ENCODE data around the gene SRP14.

The SRP14 gene

GRCh38 chr15:40069178-40070165 is 30.5 kb upstream of the SRP14 start:
- in situ Hi-C loops (cut with MboI; ENCODE audit: low sequenced_read_pairs): no loop called here

DNA sequence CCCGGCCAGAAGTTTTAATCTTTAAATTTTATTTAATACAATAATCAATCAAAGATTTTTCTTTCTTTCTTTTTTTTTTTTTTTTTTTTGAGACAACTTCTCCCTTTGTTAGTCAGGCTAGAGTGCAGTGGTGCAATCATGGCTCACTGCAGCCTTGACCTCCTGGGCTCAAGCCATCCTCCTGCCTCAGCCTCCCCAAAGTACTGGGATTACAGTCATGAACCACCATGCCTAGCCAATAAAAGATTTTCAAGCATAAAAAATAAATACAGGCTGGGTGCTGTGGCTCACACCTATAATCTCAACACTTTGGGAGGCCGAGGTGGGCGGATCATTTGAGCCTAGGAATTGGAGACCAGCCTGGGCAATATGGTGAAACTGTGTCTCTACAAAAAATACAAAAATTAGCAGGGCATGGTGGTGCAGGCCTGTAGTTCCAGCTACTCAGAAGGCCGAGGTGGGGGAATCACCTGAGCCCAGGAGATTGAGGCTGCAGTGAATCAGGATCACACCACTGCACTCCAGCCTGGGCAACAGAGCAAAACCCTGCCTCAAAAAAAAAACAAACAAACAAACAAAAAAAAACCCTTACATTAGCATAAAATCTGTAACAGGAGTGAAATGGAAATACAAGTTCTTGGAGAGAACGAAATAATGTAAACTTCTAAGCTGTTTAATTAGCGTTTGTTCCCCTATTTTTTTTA is 29.1 kb upstream of the SRP14 start:
- in situ Hi-C loops (cut with MboI; ENCODE audit: low sequenced_read_pairs): no loop called here

- in situ Hi-C loops (cut with MboI; ENCODE audit: low sequenced_read_pairs): no loop called here
Observed at GRCh38 chr15:40066589-40066988, 27.6 kb upstream of the SRP14 start.

DNA sequence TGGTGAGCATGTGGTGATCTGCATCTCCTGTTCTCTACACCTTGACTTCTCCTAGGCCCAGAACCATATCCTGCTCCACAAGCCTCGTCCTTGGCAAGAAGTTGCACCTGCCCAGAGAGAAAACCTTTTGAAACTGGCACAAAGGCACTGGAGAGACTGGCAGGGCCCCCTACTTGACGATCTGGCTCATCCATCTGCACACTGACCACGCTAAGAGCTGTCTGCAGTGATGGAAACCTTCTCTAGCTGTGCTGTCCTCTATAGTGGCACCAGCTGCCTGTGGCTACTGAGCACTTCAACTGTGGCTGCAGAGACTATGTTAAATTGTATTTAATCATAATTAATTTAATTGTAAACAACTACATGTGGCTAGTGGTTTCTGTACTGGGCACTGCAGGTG is 26.2 kb upstream of the SRP14 start:
- in situ Hi-C loops (cut with MboI; ENCODE audit: low sequenced_read_pairs): no loop called here

DNA sequence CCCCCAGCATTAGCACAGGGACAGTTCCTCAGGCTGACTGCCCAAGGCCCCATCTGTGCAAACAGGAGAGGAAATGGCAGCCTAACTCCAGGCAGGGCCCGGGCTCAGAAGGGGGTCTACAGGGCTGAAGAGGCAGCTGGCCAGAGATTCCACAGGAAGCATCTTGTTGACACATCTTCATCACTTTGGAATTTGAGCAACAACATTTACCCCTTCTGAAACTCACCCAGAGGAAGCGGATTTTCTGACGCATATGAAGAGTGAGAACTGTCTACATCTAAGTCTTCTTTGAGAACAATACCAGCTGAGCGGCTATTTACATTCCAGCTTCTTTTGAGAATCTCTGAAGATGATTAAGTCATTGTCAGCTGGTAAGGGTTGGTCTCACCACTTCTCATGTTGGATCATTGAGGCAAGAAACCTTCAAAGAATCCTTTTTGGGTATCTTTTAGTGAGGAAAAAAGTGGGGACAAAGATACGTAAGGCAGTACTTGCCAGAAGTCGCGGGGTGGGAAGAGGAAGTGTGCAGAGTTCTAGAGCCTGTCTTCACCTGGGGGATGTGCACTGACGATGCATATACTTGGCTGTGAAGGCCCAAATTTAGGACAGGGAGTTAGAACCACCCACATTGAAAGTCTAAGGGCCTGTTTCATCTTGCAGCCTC is 25.4 kb upstream of the SRP14 start:
- in situ Hi-C loops (cut with MboI; ENCODE audit: low sequenced_read_pairs): no loop called here

GRCh38 chr15:40063563-40064011 is 24.6 kb upstream of the SRP14 start:
- in situ Hi-C loops (cut with MboI; ENCODE audit: low sequenced_read_pairs): no loop called here

DNA sequence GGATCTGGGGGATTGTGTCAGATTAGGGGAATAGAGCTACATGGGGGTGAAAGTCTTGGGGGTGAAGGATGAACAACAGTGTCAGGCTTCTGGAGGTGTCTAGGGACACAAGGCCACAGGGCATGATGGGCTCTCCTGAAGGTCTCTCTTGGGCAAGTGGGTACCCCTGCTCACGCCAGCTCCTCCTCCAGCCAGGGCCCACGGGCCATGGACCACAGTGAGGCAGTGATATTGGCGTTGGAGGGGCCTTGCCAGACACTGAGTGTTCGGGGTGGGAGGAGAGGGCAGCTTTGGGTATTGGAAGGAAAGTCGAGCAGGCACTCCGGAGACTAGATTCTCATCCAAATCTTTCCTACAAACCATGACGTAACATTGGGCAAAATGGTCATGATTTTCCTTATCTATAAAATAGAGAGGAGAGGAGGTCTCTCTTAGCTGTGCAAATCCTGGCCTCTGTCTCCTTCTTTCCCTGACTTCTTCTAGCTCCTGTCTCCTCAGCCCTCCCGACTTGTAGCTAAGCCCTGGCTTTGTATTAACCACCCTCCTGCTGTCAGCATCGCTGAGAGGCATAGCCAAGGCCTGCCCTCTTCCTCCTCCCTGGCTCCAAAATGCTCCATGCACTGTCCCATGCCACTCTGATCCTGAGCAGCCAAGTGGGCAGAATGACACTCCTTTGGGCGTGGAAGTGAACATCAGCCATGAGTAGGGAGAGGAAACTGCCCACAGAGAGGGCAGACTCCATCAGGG is 24.0 kb upstream of the SRP14 start:
- in situ Hi-C loops (cut with MboI; ENCODE audit: low sequenced_read_pairs): no loop called here

GRCh38 chr15:40061212-40061901 is 22.4 kb upstream of the SRP14 start:
- in situ Hi-C loops (cut with MboI; ENCODE audit: low sequenced_read_pairs): no loop called here

GRCh38 chr15:40060236-40060961 is 21.4 kb upstream of the SRP14 start:
- in situ Hi-C loops (cut with MboI; ENCODE audit: low sequenced_read_pairs): no loop called here

DNA sequence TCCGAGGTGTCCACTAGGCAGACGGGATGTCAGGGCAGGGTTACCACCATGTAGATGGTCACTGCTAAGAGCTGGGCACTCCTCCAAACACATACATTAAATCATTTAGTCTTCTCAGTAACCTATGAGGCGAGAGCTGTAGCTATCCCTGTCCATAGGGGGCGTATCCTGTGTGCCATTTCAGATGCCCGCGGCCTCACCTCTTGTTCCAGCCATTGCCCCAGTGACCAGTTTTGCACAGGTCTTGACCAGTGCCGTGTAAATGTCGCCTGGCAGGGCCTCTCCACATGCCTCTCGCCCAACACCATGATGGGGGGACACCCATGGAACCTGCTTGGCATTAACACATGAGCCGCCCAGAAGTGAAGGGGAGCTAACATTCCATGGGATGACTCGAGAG is 20.8 kb upstream of the SRP14 start:
- in situ Hi-C loops (cut with MboI; ENCODE audit: low sequenced_read_pairs): no loop called here

DNA sequence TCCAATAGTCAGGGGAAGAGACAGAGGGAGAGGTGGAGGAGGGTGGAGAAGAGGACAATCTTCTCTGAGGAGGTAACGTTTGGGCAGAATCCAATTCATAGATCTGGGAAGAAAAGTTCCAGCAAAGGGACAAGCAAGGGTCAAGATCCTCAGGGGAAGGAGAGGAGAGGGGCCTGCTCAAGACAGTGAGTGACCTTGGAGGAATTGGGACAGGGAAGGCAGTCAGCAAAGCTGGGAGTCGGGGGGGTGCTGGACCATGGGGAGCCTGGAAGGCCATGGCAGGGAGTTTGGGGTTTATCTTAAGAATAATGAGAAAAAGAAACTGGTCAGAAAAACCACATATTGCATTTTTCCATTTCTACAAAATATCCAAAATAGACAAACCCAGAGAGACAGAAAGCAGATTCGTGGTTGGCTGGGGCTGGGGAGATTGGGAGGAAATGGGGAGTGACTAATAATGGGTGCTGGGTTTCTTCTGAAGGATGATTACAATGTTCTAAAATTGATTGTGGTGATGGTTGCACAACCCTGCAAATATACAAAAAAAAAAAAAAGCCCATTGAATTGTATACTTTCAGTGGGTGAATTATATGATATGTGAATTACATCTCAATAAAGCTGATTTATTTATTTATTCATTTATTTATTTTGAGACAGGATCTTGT is 19.6 kb upstream of the SRP14 start:
- in situ Hi-C loops (cut with MboI; ENCODE audit: low sequenced_read_pairs): no loop called here

GRCh38 chr15:40055576-40056293 is 16.8 kb upstream of the SRP14 start:
- in situ Hi-C loops (cut with MboI; ENCODE audit: low sequenced_read_pairs): no loop called here

DNA sequence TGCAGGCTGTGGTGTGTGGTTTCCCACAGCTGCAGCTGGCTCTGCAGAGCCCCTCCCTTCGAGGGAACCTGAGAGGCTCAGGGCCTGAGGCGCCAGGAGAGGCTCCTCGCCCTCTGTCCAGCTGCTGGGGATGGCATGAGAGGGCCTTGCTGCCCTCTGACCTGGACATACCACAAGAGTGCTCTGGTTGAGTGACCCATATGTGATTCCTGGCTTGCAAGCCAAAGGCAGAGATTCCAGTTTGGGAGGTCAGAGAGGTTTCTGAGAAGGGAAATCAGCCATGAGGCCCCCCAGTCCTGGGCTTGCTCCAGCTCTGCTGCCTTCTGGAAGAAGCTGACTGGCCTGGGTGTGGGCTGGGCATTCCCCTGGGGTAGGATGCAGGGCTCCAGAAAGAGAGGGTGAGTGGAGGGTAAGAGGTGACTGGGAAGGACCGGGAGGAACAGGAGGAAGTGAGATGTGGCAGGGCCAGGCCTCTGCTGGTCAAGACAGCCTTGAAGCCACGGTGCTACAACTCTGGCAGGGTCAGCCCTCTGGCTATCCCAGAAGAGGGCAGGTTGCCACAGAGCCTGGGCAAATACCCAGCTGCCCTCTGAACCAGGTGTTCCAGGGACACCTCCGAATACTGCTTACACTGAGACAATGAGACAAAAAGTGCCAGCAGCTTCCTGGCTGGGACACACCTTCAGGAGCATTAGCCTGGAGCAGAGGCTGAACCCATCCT is 16.0 kb upstream of the SRP14 start:
- in situ Hi-C loops (cut with MboI; ENCODE audit: low sequenced_read_pairs): no loop called here

DNA sequence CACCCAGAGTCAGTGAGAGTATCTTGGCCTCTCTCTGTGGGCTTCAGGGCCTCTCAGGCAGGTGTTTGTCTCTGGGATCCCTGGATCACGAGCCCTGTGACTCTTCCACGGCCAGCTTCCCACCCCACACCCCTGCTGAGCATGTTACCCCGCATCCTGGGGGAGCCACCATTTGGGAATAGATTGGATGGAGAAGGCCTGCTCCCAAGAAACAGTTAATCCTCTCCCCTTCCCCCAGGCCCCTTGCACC is 15.5 kb upstream of the SRP14 start:
- in situ Hi-C loops (cut with MboI; ENCODE audit: low sequenced_read_pairs): no loop called here

GRCh38 chr15:40053831-40054604 is 15.0 kb upstream of the SRP14 start:
- in situ Hi-C loops (cut with MboI; ENCODE audit: low sequenced_read_pairs): no loop called here

DNA sequence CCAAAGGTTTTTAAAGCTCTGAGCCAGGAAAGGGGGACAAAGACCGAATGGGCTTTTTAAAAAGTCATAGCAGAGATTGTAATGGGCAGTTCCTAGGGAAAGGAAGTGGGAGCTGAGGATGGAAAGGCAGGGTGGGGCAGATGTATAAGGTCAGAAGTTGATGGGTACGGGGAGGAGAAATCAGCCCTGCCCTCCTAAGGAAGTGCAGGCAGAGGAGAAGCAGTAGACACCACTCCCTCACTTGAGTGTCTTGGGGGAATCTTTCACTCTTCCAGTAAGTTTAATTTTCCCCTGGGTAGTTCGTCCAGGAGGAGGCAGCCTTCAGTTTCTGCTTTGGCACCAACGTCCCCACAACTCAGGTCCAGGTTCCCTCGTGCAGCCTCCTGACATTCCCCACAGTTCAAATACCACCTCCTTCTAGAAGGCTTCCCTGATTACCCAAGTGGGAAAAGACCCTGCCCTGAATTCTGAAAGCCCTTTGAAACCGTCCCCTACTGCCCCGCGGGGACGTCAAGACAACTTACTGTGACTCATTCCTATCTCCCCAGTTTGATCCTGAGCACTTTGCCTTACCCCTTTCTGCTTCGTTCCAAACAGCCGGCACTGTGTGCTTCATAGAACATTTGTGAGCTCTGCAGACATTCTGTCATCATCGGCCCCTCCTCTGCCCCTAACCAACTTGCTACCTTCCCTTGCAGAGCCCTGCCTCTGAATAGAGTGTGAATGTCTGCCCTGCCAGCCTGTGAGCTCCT is 14.3 kb upstream of the SRP14 start:
- in situ Hi-C loops (cut with MboI; ENCODE audit: low sequenced_read_pairs): no loop called here

GRCh38 chr15:40052604-40053003 is 13.6 kb upstream of the SRP14 start:
- in situ Hi-C loops (cut with MboI; ENCODE audit: low sequenced_read_pairs): no loop called here

All from hTERT RPE-1 (cell line).